Stimulated activated CD4-positive, alpha-beta T cell treated with anti-CD3 and anti-CD28 coated beads, Interleukin-4, amount 100 ng/mL, for 4 hours (primary cell): ENCODE data around the gene DAB1.

Experiments
- DNase-seq, 2 experiments: peaks; one replicate each; pipeline ENCODE4 v3.0.0-alpha.2; 2020

DAB1 gene

GRCh38 chr1:57208741-57209302 lies 215.0 kb downstream of the DAB1 start:
- no peak for DNase-seq

GRCh38 chr1:57206038-57206437 lies 217.8 kb downstream of the DAB1 start:
- DNase-seq = no peak

- DNase-seq = no peak
Measured at GRCh38 chr1:57204942-57205787, 218.7 kb downstream of the DAB1 start.

GRCh38 chr1:57204091-57204490 lies 219.8 kb downstream of the DAB1 start:
- no peak for DNase-seq

GRCh38 chr1:57202241-57202640 lies 221.6 kb downstream of the DAB1 start:
- DNase-seq = no peak

GRCh38 chr1:57198912-57199311 lies 224.9 kb downstream of the DAB1 start:
- no peak for DNase-seq

GRCh38 chr1:57195436-57195941 lies 228.4 kb downstream of the DAB1 start:
- DNase-seq = no peak

- no peak for DNase-seq
Measured at GRCh38 chr1:57192222-57192621, 231.6 kb downstream of the DAB1 start.

- DNase-seq = no peak
Measured at GRCh38 chr1:57190898-57191297, 233.0 kb downstream of the DAB1 start.

- DNase-seq = no peak
Measured at GRCh38 chr1:57188168-57188567, 235.7 kb downstream of the DAB1 start.

GRCh38 chr1:57186455-57186854 lies 237.4 kb downstream of the DAB1 start:
- no peak for DNase-seq

- no peak for DNase-seq
Measured at GRCh38 chr1:57179001-57179400, 244.9 kb downstream of the DAB1 start.

- no peak for DNase-seq
Measured at GRCh38 chr1:57175506-57175905, 248.4 kb downstream of the DAB1 start.

GRCh38 chr1:57172040-57172439 lies 251.8 kb downstream of the DAB1 start:
- no peak for DNase-seq

- DNase-seq = no peak
Measured at GRCh38 chr1:57167997-57168396, 255.9 kb downstream of the DAB1 start.

GRCh38 chr1:57165546-57165945 lies 258.3 kb downstream of the DAB1 start:
- no peak for DNase-seq

- no peak for DNase-seq
Measured at GRCh38 chr1:57164584-57164983, 259.3 kb downstream of the DAB1 start.

GRCh38 chr1:57163789-57164188 lies 260.1 kb downstream of the DAB1 start:
- no peak for DNase-seq

GRCh38 chr1:57163325-57163724 lies 260.5 kb downstream of the DAB1 start:
- DNase-seq = no peak

- no peak for DNase-seq
Measured at GRCh38 chr1:57162607-57163261, 261.1 kb downstream of the DAB1 start.

GRCh38 chr1:57160594-57160993 lies 263.3 kb downstream of the DAB1 start:
- no peak for DNase-seq

- no peak for DNase-seq
Measured at GRCh38 chr1:57158604-57158998, 265.3 kb downstream of the DAB1 start.

GRCh38 chr1:57157818-57158603 lies 265.8 kb downstream of the DAB1 start:
- DNase-seq = no peak
